GM23338 (cell line): ENCODE results near the gene BID.

Experiments used
- CREB1 ChIP-seq: fragments of 250-450 bp; sonication (Bioruptor Pico); IDR thresholded peaks from 2 replicates; pipeline ENCODE4 v1.5.0; 2020; ENCODE audit warnings: low read depth, mild to moderate bottlenecking, moderate library complexity
- REST ChIP-seq: IDR thresholded peaks from one replicate; pipeline ENCODE4 v1.6.1; 2018; ENCODE audit warnings: antibody characterized with exemption; ENCODE audit not compliant: unreplicated experiment
- TF ChIP-seq, protein P1 (sequence below), 2 experiments: fragments of 200-600 bp in 1 of 2; sonication (generic) in 1 of 2; conservative IDR thresholded peaks; 2 replicates each; pipeline versions ENCODE4 v1.5.1 to v1.6.1; 2016 to 2017; ENCODE audit warnings: antibody characterized with exemption in 2 of 2, low read depth in 2 of 2, mild to moderate bottlenecking in 2 of 2, moderate library complexity in 1 of 2

GRCh38 chr22:17728786-17729185 is 45.5 kb downstream of the BID start:
- TF ChIP-seq, protein P1, sequence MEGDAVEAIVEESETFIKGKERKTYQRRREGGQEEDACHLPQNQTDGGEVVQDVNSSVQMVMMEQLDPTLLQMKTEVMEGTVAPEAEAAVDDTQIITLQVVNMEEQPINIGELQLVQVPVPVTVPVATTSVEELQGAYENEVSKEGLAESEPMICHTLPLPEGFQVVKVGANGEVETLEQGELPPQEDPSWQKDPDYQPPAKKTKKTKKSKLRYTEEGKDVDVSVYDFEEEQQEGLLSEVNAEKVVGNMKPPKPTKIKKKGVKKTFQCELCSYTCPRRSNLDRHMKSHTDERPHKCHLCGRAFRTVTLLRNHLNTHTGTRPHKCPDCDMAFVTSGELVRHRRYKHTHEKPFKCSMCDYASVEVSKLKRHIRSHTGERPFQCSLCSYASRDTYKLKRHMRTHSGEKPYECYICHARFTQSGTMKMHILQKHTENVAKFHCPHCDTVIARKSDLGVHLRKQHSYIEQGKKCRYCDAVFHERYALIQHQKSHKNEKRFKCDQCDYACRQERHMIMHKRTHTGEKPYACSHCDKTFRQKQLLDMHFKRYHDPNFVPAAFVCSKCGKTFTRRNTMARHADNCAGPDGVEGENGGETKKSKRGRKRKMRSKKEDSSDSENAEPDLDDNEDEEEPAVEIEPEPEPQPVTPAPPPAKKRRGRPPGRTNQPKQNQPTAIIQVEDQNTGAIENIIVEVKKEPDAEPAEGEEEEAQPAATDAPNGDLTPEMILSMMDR (conservative IDR thresholded peaks at IDR 0.05; ENCODE audit: low read depth in 2 of 2), result no peak
- TF ChIP-seq REST (no peak), CREB1 (CRISPR knock-in tag) (no peak)
